ENCODE results near the gene GPRC5B.

GRCh38 chr16:19857593-19858339 lies 26.9 kb downstream of the GPRC5B start:
- TF ChIP-seq CTCF (IDR thresholded peaks at IDR 0.05; ENCODE audit: extremely low read depth in 1 of 2, insufficient read depth in 1 of 2, low read depth in 1 of 2, low read length in 2 of 2) (no peak), POLR2AphosphoS5 (IDR thresholded peaks at IDR 0.05; ENCODE audit: insufficient read depth, low read depth, low read length) (no peak), POLR2A (IDR thresholded peaks at IDR 0.05; ENCODE audit: low read depth, low read length) (no peak), EZH2 (IDR thresholded peaks at IDR 0.05; ENCODE audit: borderline replicate concordance, low read depth, low read length, severe bottlenecking) (no peak), MAX (IDR thresholded peaks at IDR 0.05; ENCODE audit: insufficient read depth, insufficient read length) (no peak), FOS (IDR thresholded peaks at IDR 0.05; ENCODE audit: borderline replicate concordance, insufficient read depth, low read length) (no peak)

Measured in endothelial cell of umbilical vein (primary cell).